Endothelial cell of hepatic sinusoid (primary cell): ENCODE results near the gene IQSEC2.

Source experiments
- in situ Hi-C: cut with HindIII; loops from 2 replicates; pipeline ENCODE4 v1.10.0; 2017; ENCODE audit warnings: low sequenced_read_pairs

The IQSEC2 gene

GRCh38 chrX:53272808-53273337 is 8.5 kb downstream of the IQSEC2 start:
- in situ Hi-C loops, result no loop called here

- in situ Hi-C loops, result no loop called here
Measured at GRCh38 chrX:53269536-53270107, 11.8 kb downstream of the IQSEC2 start.

DNA sequence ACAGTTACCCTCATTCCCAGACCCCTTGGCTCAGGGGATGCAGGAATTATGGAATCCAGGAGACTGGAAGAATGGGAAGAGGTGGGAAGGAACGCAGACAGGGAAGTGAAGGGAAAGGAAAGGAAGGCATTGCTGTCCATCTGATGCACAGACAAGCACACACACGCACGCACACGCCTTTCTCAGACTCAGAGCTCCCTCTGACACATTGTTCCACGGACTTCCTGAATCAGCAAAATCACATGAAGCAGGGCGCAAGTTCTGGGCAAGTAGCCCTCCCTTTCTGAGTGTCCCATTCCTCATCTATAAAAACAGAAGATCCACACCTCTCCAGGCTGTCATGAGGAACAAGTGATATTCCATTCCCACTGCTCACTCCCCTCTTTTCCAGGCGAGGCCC is 13.2 kb downstream of the IQSEC2 start:
- in situ Hi-C loops, result no loop called here

- in situ Hi-C loops, result no loop called here
Measured at GRCh38 chrX:53266914-53267313, 14.5 kb downstream of the IQSEC2 start.

GRCh38 chrX:53265771-53266574 is 15.4 kb downstream of the IQSEC2 start:
- in situ Hi-C loops, result no loop called here

DNA sequence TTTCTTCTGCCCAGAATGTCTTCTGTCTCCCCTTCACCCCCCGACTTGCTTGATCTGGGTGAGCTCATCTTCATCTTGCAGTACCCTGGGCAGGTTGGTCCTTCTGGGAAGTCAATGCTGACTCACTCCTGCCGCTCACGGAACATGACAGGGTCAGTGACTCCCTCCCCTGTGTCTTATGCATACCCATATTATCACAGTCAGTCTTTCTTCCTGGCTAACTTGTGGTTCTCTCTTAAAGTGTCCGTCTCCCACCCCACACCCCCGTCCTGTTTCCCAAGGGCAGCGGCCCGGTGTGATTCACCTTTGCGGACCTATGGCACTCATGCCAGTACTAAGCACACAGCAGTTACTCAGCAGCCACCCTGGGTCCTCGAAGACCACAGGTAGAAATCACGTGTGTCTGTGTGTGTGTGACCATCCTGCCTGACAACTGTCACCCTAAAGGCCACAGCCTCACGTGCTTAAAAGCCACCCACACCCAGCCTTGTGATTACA is 17.7 kb downstream of the IQSEC2 start:
- in situ Hi-C loops, result no loop called here

- in situ Hi-C loops, result no loop called here
Measured at GRCh38 chrX:53262918-53263394, 18.4 kb downstream of the IQSEC2 start.

GRCh38 chrX:53262189-53262917 is 19.0 kb downstream of the IQSEC2 start:
- in situ Hi-C loops, result no loop called here

GRCh38 chrX:53261355-53261972 is 19.9 kb downstream of the IQSEC2 start:
- in situ Hi-C loops, result no loop called here

DNA sequence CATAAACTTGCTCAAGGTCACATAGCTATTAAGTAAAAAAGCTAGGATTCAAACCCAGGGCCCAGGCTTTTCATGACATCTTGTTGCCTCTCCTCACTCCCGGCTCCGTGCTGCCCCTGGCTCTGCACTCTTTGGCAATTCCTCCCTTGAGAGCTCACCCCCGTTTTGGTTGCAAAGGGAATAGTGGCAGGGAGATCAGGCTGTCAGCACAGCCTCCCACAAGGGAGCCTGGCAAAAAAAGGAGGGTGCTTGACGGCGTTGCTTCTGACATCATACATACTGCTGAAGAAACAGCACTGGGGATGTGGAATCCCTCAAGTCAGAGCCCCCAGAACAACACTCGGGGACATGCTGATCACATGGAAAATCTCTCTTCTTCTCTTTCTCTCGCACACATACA is 20.5 kb downstream of the IQSEC2 start:
- in situ Hi-C loops, result no loop called here

- in situ Hi-C loops, result no loop called here
Measured at GRCh38 chrX:53257670-53258423, 23.5 kb downstream of the IQSEC2 start.

DNA sequence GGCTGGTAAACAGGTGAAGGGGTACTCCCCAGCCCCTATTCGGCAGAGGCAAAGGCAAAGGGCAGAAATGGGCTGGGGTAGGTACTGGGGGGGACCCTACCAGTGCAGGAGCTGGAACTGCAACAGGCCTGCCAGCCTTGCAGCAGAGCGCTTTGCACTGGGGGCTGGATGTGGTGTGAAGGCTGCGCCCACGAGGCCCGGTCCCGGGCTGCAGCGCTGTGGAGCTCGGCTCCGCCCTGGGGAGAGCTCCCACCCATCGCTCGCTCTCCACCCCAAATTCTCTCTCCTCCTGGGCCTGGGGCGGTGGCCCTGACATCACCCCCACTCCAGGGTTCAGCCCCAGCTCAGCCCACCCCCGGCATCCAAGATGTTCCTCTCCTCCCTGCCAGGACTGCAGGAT is 24.2 kb downstream of the IQSEC2 start:
- in situ Hi-C loops, result no loop called here

- in situ Hi-C loops, result no loop called here
Measured at GRCh38 chrX:53256446-53257041, 24.8 kb downstream of the IQSEC2 start.

DNA sequence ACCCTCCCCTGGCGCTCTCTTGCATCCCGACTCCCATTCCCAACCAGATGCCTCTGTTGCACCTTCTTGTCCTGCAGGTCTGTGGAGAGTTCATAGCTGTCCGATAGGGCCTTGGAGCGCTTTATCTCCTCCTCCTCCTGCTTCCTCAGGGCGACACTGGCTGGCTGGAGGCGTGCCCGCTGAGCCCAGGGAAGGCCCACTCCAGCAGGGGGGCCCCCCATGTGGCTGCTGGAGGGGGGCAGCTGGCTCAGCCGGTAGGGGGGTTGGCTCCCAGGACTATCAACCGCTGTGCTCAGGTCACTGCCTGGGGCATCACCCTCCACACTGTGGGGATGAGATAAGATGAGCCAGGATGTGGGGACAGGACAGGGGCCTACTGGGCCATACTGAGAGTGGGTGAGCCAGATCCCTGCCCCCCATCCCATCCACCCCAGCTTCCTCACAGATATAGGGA is 25.6 kb downstream of the IQSEC2 start:
- in situ Hi-C loops, result no loop called here

DNA sequence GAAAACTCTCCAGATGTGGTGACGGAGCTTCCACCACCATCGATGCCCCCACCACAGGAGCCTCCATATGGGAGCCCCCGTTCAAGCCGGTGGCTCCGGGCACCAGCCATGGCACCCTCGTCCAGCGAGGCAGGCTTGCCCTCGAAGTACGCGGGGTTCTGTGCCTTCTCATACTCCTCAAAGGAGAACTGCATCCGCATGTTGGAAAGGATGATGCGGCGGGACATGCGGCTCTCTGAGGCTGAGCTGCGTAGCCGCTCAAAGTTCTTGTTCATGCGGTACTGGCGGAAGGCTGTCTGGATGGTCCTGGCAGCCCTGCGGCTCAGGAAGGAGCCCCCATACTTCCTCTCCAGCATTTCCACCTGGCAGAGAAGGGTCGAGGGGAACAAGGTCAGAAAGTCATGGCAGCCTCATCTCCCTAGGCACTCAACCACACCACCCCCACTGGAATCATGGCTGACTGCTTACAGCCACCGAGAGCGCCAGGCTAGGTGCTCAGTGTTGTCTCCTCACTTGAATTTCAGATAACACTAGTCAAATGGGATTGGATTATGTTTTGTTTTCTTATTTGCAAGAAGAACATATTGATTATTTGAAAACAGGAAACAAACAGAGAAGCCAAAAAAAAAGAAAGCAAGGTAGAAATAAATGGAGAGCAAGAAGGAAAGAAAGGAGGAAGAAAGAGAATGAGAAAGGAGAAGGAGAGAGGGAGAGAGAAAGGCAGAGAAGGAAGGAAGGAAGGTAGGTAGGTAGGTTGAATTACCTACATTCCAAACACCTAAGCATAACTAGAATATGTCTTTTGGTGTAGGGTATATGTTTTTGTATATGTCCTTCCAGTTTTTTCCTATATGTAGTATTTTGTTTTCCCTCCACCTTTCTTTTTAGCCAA is 26.6 kb downstream of the IQSEC2 start:
- in situ Hi-C loops, result loop anchor here (5.0 kb wide), 1 partner anchor 38 kb away; no protein-coding TSS in a partner anchor

GRCh38 chrX:53253293-53254020 is 27.9 kb downstream of the IQSEC2 start:
- in situ Hi-C loops, result loop anchor here (5.0 kb wide), 1 partner anchor 36 kb away; no protein-coding TSS in a partner anchor

DNA sequence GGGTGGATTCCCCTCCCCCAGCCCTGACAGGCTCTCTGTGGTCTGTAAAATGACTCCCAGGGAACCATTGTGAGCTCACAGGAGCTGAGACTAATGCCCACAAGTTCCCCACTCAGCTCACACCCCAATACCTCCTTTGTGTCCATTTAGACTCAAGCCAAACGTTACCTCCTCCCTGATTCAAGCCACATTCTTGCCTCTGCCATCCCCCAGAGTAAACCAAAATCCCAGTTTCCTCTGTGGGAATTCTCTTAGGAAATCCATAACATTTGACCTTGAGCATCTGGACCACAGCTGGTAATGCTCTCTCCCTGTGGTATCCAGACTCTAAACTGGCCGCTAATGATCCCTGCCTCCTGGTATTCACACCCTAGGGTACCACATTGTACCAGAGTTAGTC is 30.1 kb downstream of the IQSEC2 start:
- in situ Hi-C loops, result loop anchor here (5.0 kb wide), 1 partner anchor 34 kb away; no protein-coding TSS in a partner anchor

DNA sequence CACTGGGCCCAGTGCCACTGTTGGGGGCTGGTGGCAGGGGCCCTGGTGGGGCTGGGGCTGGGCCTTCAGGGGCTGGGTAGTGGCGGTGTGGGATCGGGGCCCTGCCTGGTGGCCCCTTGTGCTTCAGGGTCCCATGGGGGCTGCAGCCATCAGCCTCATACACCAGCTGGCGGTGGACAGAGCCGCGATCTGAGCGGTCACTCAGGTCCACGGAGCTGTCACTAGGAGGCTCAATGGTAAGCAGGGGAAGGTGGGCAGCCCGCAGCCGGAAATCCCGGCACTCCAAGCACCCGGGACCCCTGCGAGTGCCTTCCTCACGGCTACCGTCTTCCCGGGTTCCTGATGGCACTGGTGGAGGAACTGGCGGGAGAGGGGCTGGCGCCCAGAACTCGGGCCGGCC is 30.8 kb downstream of the IQSEC2 start:
- in situ Hi-C loops, result loop anchor here (5.0 kb wide), 1 partner anchor 33 kb away; no protein-coding TSS in a partner anchor
